GM18511 (cell line): ENCODE data around the gene GALNT14.

Experiments used
- ATAC-seq: cut with Tn5 transposase; IDR thresholded peaks from one replicate; pipeline ENCODE4 v1.9.1; 2021; ENCODE audit warnings: mild to moderate bottlenecking, moderate library complexity; ENCODE audit not compliant: unreplicated experiment

Gene GALNT14

GRCh38 chr2:30950339-30950738 lies 187.9 kb downstream of the GALNT14 start:
- no peak for ATAC-seq

GRCh38 chr2:30949435-30949834 lies 188.8 kb downstream of the GALNT14 start:
- no peak for ATAC-seq

DNA sequence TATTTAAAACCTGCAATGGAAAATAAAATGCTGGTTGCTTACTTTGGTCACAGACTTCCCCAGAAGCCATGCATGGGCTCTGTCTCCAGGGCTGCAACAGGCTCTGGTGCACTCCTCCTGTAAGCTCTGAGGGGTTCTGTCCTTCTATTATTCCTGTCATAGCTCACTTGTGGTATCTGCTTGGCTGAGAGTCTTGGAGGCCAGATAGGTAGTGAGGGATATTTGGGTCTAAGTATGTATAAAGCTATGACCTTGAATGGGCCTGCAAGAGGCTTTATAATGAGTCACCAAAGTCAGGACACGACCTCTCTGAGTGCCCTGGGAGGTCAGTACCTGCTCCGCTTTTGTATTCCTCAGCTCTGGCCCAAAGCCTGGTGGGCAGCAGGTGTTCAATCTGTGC lies 189.4 kb downstream of the GALNT14 start:
- no peak for ATAC-seq

- no peak for ATAC-seq
These were observed 190.1 kb downstream of the GALNT14 start for GRCh38 chr2:30948130-30948529.

GRCh38 chr2:30947686-30948085 lies 190.6 kb downstream of the GALNT14 start:
- no peak for ATAC-seq

- ATAC-seq: no peak
These were observed 195.8 kb downstream of the GALNT14 start for GRCh38 chr2:30942419-30942818.

DNA sequence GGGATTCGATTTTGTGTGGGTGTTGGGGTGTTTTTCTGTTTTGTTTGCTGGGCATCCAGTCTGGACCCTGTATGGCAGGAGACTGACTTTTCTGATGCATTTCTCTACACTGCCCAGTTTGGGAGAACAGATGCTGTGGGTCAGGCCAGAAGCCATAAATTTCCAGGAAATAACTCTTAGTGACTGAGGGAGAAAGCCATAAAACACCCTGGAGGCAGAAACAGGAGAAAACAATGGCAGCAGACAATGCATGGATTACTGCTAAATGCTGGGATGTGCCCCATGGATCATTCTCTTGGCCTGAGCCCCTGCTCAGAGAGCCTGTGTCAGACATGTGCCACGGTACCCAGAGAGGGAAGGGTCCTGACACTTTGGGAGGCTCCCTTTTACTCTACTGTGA lies 197.4 kb downstream of the GALNT14 start:
- ATAC-seq: no peak

GRCh38 chr2:30939364-30939763 lies 198.9 kb downstream of the GALNT14 start:
- no peak for ATAC-seq

- no peak for ATAC-seq
These were observed 200.0 kb downstream of the GALNT14 start for GRCh38 chr2:30938196-30938595.

- no peak for ATAC-seq
These were observed 201.3 kb downstream of the GALNT14 start for GRCh38 chr2:30936977-30937376.

DNA sequence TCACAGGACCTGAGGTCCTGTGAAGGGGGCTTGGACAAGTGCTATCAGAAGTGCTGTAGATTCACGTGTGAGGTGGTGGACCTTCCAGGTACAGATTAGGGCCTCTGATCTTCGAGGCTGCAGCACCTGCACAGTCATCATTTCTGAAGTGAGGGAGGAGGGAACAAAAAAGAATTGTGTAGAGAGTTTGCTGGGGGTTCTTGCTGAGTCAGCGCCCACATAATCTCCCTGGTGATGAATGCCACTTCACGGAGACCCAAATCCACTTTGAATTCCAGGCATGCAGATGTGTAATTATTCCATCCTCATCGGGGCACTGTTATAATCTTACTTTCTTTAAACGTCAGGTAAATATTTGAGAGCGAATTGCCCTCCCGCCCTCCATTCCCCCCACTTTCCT lies 202.4 kb downstream of the GALNT14 start:
- ATAC-seq: no peak

DNA sequence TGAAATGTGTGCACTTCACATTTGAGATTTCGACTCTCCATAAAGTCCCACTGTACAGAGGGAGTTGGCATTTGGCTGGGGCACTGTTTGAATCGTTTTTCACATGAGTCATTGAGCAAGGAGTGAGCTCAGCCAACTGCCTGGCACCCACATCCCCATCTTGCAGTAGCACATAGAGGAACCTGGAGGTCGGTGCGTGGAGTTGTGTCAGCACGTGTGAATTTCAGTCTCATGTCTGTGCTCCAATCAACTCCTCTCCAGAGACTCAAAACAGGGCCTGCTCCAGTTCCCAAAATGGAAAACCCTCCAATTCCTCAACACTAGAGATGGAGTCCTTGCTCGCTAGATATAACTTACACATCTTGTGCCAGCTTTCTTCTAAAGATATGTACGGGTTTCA lies 204.2 kb downstream of the GALNT14 start:
- no peak for ATAC-seq

- no peak for ATAC-seq
These were observed 204.7 kb downstream of the GALNT14 start for GRCh38 chr2:30933496-30933895.

GRCh38 chr2:30932870-30933269 lies 205.4 kb downstream of the GALNT14 start:
- no peak for ATAC-seq

DNA sequence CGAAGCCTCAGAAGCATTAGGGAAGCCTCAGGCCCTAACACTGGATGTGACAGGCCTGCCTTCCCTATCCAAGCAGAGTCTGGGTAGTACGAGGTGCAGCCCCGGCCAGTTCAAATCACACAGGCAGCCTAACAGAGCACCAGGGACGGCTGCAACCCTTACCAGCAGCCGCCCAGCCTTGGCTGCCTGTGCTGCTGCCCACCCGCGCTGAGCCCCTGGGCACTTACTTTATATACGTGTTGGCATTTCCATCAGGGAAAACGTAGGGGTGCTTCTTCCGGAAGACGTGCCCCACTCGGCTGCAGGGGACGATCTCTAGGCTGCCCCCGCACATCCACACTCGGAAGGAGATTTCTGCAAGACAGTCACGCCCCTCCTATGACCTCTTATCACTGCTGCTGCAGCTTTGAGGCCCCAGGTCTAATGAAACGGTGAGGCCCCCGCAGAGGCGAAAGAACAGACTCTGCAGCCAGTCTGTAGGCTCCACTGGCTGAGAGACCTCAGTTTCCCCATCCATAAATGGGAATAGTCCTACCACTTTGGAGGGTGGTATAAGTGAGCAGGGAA lies 206.3 kb downstream of the GALNT14 start:
- no peak for ATAC-seq

DNA sequence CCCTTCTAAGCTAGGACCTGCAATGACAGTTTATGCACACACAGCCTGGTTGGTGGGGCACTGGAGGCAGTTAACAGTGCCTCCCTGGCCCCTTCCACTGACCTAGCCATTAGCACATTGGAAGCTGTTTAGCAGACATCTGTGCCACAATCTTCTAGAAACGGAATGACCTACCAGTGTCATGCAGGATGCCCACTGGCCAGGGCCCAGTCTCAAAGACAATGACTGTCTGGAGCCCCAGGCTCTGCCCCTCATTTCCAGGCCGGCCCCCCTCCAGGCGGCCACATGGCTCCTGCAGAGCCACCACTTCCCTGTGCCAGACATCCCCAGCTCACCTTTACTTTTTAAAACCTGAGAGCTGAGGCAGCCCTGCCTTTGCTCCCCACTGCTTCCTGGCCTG lies 207.5 kb downstream of the GALNT14 start:
- no peak for ATAC-seq

GRCh38 chr2:30927465-30928075 lies 210.7 kb downstream of the GALNT14 start:
- ATAC-seq: no peak

DNA sequence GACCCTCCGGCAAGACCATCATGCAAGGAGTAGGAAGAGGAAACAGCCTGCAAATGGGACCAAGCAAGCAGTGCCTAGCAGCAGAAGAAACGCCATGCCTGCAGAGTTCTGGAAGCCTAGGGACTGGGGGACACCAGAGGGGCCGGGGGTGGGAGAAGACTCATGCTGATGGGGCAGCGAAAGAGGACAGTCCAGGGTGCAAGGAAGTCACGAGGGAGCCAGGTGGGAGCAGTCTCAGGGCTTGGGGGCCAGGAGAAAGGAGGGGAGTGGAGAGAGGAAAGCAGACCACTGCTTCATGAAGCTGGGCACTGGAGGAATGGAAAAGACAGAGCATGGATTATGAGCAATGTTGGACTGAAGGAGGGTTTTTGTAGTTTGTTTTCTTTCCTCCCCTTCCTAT lies 211.6 kb downstream of the GALNT14 start:
- ATAC-seq: no peak

- ATAC-seq: no peak
These were observed 214.6 kb downstream of the GALNT14 start for GRCh38 chr2:30923623-30924022.

DNA sequence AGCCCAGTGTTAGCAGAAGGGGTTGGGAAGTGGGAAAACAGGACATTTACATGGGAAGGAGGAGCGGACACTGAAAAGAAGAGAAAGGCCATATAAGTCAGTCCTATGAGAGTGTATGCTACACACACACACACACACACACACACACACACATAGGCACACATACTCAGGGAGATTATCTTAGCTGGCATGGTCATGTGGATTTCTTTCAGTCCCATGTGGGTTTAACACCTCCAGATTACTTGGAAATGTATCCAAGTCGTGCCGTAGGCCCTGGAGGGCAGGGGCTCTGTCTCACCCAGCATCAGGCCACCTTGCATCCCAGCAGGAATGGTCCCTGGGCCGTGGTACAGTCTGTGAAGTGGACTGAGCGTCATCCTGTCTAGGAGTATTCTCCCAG lies 217.7 kb downstream of the GALNT14 start:
- ATAC-seq: no peak

- ATAC-seq: no peak
These were observed 222.8 kb downstream of the GALNT14 start for GRCh38 chr2:30915486-30915885.

DNA sequence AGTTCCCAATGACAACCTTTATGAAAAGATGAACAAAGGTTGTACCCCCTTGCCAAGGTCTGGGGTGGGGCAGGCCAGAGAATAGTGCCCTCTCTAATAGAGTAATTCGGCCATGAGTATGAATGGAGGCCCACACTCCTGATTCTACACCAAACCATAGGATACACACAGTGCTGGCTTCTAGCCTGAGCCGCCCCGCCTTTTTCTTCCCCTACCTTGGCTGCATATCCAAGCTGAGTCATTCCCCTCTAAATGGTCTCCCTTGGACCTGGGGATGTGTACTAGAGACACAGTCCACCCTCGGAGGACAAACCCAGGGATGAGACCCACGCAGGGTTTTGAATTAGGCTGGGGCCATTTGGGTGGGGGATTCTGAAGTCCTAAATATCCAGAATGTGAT lies 223.8 kb downstream of the GALNT14 start:
- no peak for ATAC-seq

- no peak for ATAC-seq
These were observed 226.2 kb downstream of the GALNT14 start for GRCh38 chr2:30912056-30912455.
